Liver (tissue), 9 donors: ENCODE results near the gene FBXO21. TPM values are rescaled to one million over a fixed set of nuclear protein-coding genes. Genes with fewer than 3 reads are reported as not detected.

Experiments
- DNase-seq: peaks from one replicate; pipeline ENCODE4 v3.0.0-alpha.2; 2017; ENCODE audit warnings: low spot score
- H3K27ac ChIP-seq, 2 donors: one replicate each; pipeline ENCODE4 v1.7.0; 2013; ENCODE audit warnings: inconsistent platforms in 2 of 2, low read length in 2 of 2, control low read depth in 1 of 2, low read depth in 1 of 2, mild to moderate bottlenecking in 1 of 2
- H3K27me3 ChIP-seq, 4 donors: one replicate each; pipeline versions ENCODE4 v1.6.1 to v1.7.0; 2013; ENCODE audit warnings: low read length in 3 of 4, inconsistent platforms in 1 of 4, mild to moderate bottlenecking in 1 of 4, moderate library complexity in 1 of 4; ENCODE audit not compliant: control insufficient read depth in 4 of 4, insufficient read depth in 4 of 4
- H3K36me3 ChIP-seq, 4 donors: one replicate each; pipeline versions ENCODE4 v1.6.1 to v1.7.0; 2013; ENCODE audit warnings: low read length in 3 of 4, mild to moderate bottlenecking in 3 of 4, low read depth in 1 of 4, moderate library complexity in 1 of 4; ENCODE audit not compliant: control insufficient read depth in 4 of 4, insufficient read depth in 3 of 4
- H3K4me1 ChIP-seq, 4 donors: one replicate each; pipeline versions ENCODE4 v1.6.1 to v1.7.0; 2013; ENCODE audit warnings: low read length in 3 of 4, mild to moderate bottlenecking in 3 of 4, moderate library complexity in 1 of 4; ENCODE audit not compliant: control insufficient read depth in 4 of 4, insufficient read depth in 4 of 4
- H3K4me3 ChIP-seq, 3 donors: one replicate each; pipeline versions ENCODE4 v1.6.1 to v1.7.0; 2013; ENCODE audit warnings: low read length in 3 of 3, control low read depth in 1 of 3, low read depth in 1 of 3, mild to moderate bottlenecking in 1 of 3
- H3K9ac ChIP-seq, 2 donors: one replicate each; pipeline ENCODE4 v1.7.0; 2013; ENCODE audit warnings: low read length in 2 of 2, mild to moderate bottlenecking in 2 of 2, moderate library complexity in 2 of 2, control low read depth in 1 of 2, low read depth in 1 of 2
- H3K9me3 ChIP-seq, 4 donors: one replicate each; pipeline versions ENCODE4 v1.6.1 to v1.7.0; 2013; ENCODE audit warnings: low read length in 3 of 4; ENCODE audit not compliant: control insufficient read depth in 4 of 4
- ATF3 ChIP-seq: IDR thresholded peaks from 2 replicates; pipeline ENCODE4 v1.6.1; 2016; ENCODE audit warnings: antibody characterized with exemption
- CTCF ChIP-seq: fragments of 150-350 bp; IDR thresholded peaks from 2 replicates; pipeline ENCODE4 v1.5.1; 2017; ENCODE audit warnings: improper control_type of control experiment, low read depth, low read length; ENCODE audit not compliant: missing input control
- EGR1 ChIP-seq, 2 donors: IDR thresholded peaks; 2 replicates each; pipeline ENCODE4 v1.6.1; 2016 to 2018; ENCODE audit warnings: antibody characterized with exemption in 2 of 2, low read depth in 2 of 2
- FOXA1 ChIP-seq: IDR thresholded peaks from 2 replicates; pipeline ENCODE4 v1.6.1; 2016; ENCODE audit warnings: antibody characterized with exemption
- FOXA2 ChIP-seq: IDR thresholded peaks from 2 replicates; pipeline ENCODE4 v1.6.1; 2016; ENCODE audit warnings: antibody characterized with exemption
- GABPA ChIP-seq, 2 donors: IDR thresholded peaks in 1 of 2; conservative IDR thresholded peaks in 1 of 2; 2 replicates each; pipeline ENCODE4 v1.6.1; 2016; ENCODE audit warnings: antibody characterized with exemption in 2 of 2, mild to moderate bottlenecking in 1 of 2, moderate library complexity in 1 of 2
- HNF4A ChIP-seq, 2 donors: conservative IDR thresholded peaks; 2 replicates each; pipeline ENCODE4 v1.6.1; 2016; ENCODE audit warnings: antibody characterized with exemption in 2 of 2, mild to moderate bottlenecking in 2 of 2
- MAX ChIP-seq: IDR thresholded peaks from 2 replicates; pipeline ENCODE4 v1.6.1; 2016; ENCODE audit warnings: antibody characterized with exemption
- NR2F2 ChIP-seq: IDR thresholded peaks from 2 replicates; pipeline ENCODE4 v1.6.1; 2016; ENCODE audit warnings: antibody characterized with exemption
- RAD21 ChIP-seq, 2 donors: IDR thresholded peaks; 2 replicates each; pipeline ENCODE4 v1.6.1; 2016; ENCODE audit warnings: antibody characterized with exemption in 2 of 2, mild to moderate bottlenecking in 2 of 2
- SP1 ChIP-seq: IDR thresholded peaks from 2 replicates; pipeline ENCODE4 v1.6.1; 2018; ENCODE audit warnings: antibody characterized with exemption, mild to moderate bottlenecking
- TAF1 ChIP-seq: conservative IDR thresholded peaks from 2 replicates; pipeline ENCODE4 v1.6.1; 2016; ENCODE audit warnings: antibody characterized with exemption, mild to moderate bottlenecking
- YY1 ChIP-seq: IDR thresholded peaks from 2 replicates; pipeline ENCODE4 v1.6.1; 2016; ENCODE audit warnings: antibody characterized with exemption, mild to moderate bottlenecking
- WGBS: extraction: QIAGEN DNeasy Blood & Tissue Kit; methylation state at CpG from one replicate; pipeline ENCODE4 v1.1.7; 2013; 5-methylcytosine and 5-hydroxymethylcytosine counted together
- polyA plus RNA-seq, 2 donors: library from polyadenylated mRNA; stranded (reverse) in 1 of 2; unstranded in 1 of 2; fragments of 200-250 nt in 1 of 2; fragments of >200 nt in 1 of 2; fragmentation: Nextera tagmentation in 1 of 2; extraction: Ambion mirVana in 1 of 2; gene quantifications; one replicate each; pipeline versions ENCODE4 v1.2.1 to v1.2.3, GENCODE V29; 2013 to 2015
- total RNA-seq, 2 donors: library from RNA; depleted of rRNA; stranded (reverse); fragments of >200 nt; gene quantifications; one replicate each; pipeline ENCODE4 v1.2.3, GENCODE V29; 2014
- TF ChIP-seq, protein P1 (sequence below): IDR thresholded peaks from 2 replicates; pipeline ENCODE4 v1.6.1; 2016; ENCODE audit warnings: antibody characterized with exemption, mild to moderate bottlenecking
- TF ChIP-seq, protein P2 (sequence below): IDR thresholded peaks from 2 replicates; pipeline ENCODE4 v1.6.1; 2016; ENCODE audit warnings: antibody characterized with exemption
- donor health status: healthy.
- donor health status: healthy.
- donor health status: healthy.
- donor health status: healthy.
- donor health status: healthy.

FBXO21 gene
- total and polyA plus RNA-seq, 4 donors: 12.9 to 54.4 (median 21.1) TPM

- no peak overlapping the region for H3K27ac ChIP-seq
- no peaks in the 10 kb centered on the region for H3K36me3 ChIP-seq
- peaks cover 0 to 12% (median 9%) of the 10 kb centered on the region in 4 donors for H3K4me1 ChIP-seq
- DNase-seq: peak; percentile 61
- peaks cover 0 to 16% (median 2%) of the 10 kb centered on the region in 4 donors for H3K27me3 ChIP-seq
- H3K9ac ChIP-seq: no peak overlapping the region
- H3K9me3 ChIP-seq: no peaks in the 10 kb centered on the region
- H3K4me3 ChIP-seq: peak overlapping the region in 2 of 3 donors; percentile 8 to 71
- no peak for TF ChIP-seq EGR1 (IDR thresholded peaks at IDR 0.05; ENCODE audit: low read depth in 2 of 2)
- no peak for TF ChIP-seq YY1
- TF ChIP-seq, protein P1, sequence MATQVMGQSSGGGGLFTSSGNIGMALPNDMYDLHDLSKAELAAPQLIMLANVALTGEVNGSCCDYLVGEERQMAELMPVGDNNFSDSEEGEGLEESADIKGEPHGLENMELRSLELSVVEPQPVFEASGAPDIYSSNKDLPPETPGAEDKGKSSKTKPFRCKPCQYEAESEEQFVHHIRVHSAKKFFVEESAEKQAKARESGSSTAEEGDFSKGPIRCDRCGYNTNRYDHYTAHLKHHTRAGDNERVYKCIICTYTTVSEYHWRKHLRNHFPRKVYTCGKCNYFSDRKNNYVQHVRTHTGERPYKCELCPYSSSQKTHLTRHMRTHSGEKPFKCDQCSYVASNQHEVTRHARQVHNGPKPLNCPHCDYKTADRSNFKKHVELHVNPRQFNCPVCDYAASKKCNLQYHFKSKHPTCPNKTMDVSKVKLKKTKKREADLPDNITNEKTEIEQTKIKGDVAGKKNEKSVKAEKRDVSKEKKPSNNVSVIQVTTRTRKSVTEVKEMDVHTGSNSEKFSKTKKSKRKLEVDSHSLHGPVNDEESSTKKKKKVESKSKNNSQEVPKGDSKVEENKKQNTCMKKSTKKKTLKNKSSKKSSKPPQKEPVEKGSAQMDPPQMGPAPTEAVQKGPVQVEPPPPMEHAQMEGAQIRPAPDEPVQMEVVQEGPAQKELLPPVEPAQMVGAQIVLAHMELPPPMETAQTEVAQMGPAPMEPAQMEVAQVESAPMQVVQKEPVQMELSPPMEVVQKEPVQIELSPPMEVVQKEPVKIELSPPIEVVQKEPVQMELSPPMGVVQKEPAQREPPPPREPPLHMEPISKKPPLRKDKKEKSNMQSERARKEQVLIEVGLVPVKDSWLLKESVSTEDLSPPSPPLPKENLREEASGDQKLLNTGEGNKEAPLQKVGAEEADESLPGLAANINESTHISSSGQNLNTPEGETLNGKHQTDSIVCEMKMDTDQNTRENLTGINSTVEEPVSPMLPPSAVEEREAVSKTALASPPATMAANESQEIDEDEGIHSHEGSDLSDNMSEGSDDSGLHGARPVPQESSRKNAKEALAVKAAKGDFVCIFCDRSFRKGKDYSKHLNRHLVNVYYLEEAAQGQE: no peak
- TF ChIP-seq RAD21 (IDR thresholded peaks at IDR 0.05): no peak
- TF ChIP-seq TAF1: no peak
- no peak for TF ChIP-seq GABPA (IDR thresholded peaks at IDR 0.05 in 1 of 2, conservative IDR thresholded peaks at IDR 0.05 in 1 of 2)
- TF ChIP-seq ATF3: no peak
- no peak for TF ChIP-seq CTCF
- no peak for TF ChIP-seq MAX
- TF ChIP-seq SP1: no peak
- no peak for TF ChIP-seq NR2F2
- TF ChIP-seq, protein P2, sequence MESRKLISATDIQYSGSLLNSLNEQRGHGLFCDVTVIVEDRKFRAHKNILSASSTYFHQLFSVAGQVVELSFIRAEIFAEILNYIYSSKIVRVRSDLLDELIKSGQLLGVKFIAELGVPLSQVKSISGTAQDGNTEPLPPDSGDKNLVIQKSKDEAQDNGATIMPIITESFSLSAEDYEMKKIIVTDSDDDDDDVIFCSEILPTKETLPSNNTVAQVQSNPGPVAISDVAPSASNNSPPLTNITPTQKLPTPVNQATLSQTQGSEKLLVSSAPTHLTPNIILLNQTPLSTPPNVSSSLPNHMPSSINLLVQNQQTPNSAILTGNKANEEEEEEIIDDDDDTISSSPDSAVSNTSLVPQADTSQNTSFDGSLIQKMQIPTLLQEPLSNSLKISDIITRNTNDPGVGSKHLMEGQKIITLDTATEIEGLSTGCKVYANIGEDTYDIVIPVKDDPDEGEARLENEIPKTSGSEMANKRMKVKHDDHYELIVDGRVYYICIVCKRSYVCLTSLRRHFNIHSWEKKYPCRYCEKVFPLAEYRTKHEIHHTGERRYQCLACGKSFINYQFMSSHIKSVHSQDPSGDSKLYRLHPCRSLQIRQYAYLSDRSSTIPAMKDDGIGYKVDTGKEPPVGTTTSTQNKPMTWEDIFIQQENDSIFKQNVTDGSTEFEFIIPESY: no peak
- no peak for TF ChIP-seq FOXA2
- TF ChIP-seq FOXA1: no peak
- no peak for TF ChIP-seq HNF4A (conservative IDR thresholded peaks at IDR 0.05)
- WGBS: 3% methylated on average over 85 of the region's 85 CpGs
Observed at GRCh38 chr12:117098361-117099217, 91.7 kb downstream of the FBXO21 start.
